Activated CD8-positive, alpha-beta memory T cell treated with anti-CD3 and anti-CD28 coated beads for 36 hours (primary cell): ENCODE results near the gene DMXL2. TPM values are rescaled to one million over a fixed set of nuclear protein-coding genes. Genes with fewer than 3 reads are reported as not detected.
"Not testable (repeated sequence)": the region's sequence is repeated elsewhere in the genome, so short reads cannot be mapped to it uniquely, and the experiment has no call there.

ENCODE experiments used
- CTCF ChIA-PET: fragments of 350-600 bp; sonication (Branson Sonifier 250); formaldehyde crosslinking; loops from one replicate; lab custom pipeline; 2021; ENCODE audit warnings: antibody characterized with exemption; lab: Charles Lee
- POLR2A ChIA-PET: fragments of 350-600 bp; sonication (Branson Sonifier 250); formaldehyde crosslinking; loops from one replicate; lab custom pipeline; 2021; ENCODE audit warnings: antibody characterized with exemption; lab: Charles Lee
- total RNA-seq, 2 experiments: library from RNA; stranded (reverse); gene quantifications; one replicate each; pipeline ENCODE4 v1.2.3, GENCODE V29; 2021

DMXL2 gene
- total RNA-seq, 2 experiments from 2014 or later = 5.2 to 6.3 TPM

DNA sequence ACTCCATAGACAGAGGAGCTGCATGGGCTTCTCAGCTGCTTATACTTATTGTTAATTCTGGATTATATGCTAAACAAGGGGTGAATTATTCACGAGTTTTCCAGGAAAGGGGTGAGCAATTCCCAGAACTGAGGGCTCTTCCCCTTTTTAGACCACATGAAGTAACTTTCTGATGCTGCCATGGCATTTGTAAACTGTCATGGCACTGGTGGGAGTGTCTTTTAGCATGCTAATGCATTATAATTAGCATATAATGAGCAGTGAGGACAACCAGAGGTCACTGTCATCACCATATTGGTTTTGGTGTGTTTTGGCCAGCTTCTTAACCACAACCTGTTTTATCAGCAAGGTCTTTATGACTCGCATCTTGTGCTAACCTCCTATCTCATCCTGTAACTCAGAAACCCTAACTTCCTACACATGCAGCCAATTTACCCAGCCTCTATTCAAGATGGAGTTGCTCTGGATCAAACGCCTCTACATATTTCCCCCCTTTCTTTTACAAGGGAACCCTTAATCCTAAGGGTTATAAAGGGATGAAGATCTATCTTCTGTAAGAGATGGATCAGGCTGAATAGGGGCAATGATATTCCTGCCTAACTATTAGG is 12.1 kb upstream of the DMXL2 start:
- CTCF ChIA-PET = no interaction called here
- POLR2A ChIA-PET = no interaction called here

DNA sequence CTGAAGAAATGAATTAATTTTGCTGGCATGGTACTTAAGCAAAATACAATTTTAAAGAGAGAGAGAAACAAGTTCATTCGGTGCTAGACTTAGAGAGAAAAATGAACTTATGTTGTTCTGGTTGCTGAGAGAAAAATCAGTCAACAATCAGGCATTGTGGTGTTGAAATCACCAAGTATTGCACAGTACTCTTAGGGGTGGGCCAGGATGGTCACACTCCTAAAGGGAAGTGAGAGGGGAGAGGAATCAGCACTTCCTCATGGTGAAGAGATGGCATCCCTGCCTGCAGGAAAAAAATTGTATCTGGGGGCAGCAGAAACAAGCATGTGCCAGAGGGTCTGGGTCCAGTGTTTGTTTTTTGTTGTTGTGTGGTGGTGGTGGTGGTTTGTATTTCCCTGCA is 7.0 kb upstream of the DMXL2 start:
- POLR2A ChIA-PET = no interaction called here
- CTCF ChIA-PET = no interaction called here

DNA sequence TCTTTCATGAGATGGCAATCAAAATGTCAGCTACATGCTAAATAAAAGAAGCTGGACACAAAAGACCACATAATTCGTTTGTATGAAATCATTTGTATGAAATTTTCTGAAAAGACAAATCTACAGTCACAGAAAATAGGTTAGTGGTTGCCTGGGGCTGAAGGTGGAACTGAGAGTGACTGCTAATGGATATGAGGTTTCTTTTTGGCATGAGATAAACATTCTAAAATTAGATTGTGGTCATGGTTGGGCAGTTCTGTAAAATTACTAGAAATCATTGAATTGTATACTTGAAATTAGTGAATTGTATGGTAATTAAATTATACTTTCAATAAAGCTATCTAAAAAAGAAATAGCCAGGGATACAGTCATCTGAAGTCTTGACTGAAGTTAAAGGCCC is 2.7 kb upstream of the DMXL2 start:
- ChIA-PET POLR2A (no interaction called here), CTCF (no interaction called here)

DNA sequence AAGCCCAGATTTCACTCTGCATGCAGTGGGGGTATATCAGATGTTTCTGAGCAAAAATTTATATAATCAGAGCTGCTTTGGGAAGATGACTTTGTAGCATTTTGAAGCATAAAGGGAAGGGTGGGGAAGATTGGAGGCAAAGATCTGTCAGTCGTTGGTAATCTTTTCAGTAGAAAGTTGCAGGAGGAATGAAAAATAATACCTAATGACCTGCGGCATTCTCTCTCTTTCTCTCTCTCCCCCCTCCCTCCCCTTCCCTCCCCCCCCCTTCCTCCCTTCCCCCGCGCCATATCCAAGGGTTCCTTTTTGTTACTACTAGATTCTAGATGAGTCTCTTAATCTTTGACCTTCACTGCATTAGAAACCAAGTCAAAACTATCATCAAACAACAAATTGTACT is 1.5 kb upstream of the DMXL2 start:
- CTCF ChIA-PET = no interaction called here
- POLR2A ChIA-PET = no interaction called here

DNA sequence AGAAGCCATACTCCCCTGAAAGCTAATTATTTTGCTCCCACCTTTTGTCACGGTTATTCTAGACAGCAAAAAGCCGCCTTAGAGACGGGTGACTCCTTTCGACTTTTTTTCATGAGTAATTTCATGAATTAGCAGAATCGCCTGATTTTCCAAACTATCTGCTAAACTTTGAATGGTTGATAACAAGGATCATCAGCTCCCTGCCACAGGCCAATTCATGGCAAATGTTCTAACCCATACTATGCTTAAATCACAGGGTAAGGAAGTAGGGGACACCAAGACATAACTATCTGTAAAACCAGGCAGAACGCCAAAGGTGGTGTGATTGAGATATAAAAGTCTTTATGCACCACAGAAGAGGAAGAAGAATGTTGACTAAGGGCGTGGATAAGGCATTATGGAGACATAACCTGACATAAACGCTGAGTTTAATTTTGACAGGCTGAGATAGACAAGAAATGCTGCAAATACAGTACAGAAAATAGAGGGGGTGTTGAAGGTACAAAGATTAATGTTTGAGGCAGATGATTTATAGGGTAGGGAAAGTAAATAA is 891 bp upstream of the DMXL2 start:
- POLR2A ChIA-PET = no interaction called here

DNA sequence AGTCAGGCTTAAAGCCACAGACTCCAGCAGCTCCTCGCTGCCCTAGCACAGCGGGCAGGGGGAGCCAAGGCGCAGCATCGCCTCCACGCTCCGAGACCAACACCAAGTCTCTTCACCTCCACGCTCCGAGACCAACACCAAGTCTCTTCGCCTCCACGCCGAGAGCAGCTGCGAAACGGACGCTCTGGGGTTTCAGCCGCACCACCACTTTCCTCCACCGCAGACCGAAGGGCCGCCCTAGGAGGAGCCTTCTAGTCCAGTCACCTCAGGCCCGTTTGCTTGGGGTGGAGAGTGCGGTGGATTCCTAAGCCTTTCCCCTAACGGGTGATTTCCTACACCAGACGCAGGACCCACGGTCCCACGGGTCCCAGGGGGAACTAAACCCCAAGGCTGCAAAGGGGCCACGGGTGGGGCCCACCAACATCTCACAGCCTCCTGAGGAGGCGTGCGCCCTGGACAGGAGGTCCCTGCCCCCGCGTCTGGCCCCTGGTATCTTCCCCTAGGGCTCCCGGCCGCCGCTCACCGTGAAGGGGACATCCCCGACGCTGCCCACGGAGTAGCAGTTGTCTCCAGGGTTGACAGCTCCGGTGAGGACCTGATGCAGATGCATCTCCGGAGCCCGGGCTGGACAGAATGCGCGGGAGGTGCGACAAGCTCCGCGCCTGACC is 501 bp downstream of the DMXL2 start:
- CTCF ChIA-PET = interaction anchor here (1.0 kb wide), 1 partner anchor 153 kb away, joined by 4 read pairs; no protein-coding TSS in a partner anchor
- POLR2A ChIA-PET = interaction anchor here (0.5 to 1.3 kb wide), 2 partner anchors 110 to 392 kb away, joined by 3 to 4 read pairs; no protein-coding TSS in a partner anchor

More for the DNA sequence above, 891 bp upstream of the DMXL2 start:
- CTCF ChIA-PET = interaction anchor here (1.3 kb wide), 1 partner anchor 125 kb away, joined by 3 read pairs; no protein-coding TSS in a partner anchor

DNA sequence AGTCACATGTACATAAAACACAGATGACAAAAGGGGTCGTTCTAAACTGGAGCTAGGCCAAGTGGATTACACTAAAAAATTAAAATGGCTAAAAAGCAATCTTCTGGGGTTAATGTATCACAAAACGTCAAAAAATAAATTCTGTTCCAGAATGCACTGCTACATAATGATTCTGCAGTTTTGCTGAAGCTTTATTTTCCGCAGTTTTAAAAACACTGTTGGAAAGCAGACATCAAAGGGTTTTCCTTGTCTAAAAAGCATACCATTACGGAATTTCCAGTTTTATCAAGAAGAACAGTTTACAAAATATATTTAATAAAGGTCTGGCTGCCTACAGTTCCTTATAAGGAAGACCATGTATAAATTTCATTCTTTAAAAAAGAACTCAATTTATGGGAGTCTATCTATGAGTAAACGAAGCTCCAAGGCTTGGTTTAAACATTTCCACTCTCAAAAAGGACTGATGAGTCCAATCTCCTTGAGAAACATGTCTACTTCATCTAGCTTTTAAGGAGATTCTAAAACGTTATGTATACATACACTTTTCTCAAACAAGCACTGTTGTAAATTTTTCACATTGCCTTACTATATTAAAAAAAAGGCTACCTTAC is 1.3 kb downstream of the DMXL2 start:
- ChIA-PET CTCF (interaction anchor here (1.0 kb wide), 1 partner anchor 154 kb away, joined by 4 read pairs; no protein-coding TSS in a partner anchor), POLR2A (no interaction called here)

DNA sequence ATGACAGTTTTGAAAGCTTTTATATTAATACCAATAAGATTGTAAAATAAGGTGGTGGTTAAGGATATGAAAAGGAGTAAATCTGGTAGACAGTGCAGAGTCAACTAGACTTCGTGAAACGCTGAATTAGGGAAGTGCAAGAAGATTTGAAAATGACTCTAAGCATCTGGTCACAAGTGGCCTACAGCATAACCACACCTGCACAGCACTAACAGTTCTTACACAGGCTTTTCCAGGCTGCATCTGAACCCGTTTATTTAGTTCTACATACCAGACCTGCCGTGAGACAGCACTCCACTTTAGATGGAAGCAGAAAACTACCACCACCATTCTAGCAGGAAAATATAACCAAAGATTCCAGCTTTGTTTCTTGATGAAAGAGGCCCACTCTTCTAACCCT is 1.9 kb downstream of the DMXL2 start:
- POLR2A ChIA-PET = no interaction called here
- CTCF ChIA-PET = no interaction called here

DNA sequence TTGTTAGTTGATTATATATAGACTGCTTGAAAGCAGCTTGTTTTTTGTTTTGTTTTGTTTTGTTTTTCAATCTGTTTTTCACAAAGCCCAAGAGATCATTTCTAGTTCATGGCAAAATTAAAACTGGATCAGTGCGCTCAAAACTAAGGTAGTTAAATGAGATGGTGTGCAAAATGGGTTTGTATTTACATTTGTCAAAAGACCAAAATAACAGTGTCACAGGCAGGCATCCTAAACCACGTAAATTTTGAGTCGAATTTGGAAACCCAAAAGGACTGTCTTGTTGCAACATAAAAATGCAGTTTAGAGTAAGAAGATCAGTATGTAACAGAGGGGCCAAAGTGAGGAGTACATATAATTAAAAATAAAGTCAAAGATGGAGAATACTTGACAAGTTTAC is 2.4 kb downstream of the DMXL2 start:
- POLR2A ChIA-PET = no interaction called here
- CTCF ChIA-PET = no interaction called here

DNA sequence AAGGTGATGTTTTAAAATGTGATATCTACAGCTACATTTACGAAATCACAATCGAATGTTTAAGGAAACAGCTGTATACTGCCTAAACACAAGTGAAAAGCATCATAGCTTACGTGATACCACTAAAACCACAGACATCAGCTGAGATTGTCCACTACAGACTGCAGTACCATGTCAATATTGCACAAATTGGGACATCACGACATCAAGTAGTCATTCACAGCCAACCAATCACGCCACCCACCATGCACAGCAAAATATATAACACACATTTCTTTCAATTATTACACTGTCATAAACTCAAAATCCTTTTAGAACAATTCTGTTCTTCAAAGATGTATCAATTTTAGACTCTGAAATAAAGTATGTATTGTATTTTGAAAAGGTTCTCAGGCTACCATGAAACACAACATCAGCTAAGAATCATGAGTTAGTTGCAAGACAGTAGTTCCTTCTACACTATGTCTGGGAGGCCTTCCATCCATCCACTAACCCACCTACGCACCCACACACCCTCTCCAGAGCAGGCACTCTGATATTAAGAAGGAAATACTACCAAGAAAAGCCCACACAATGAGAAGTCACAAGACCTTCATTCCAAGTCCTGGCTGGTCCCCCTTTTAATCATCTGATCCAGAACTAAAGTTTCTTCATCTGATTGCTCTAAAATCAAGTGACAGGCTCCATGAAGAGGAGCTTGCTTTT is 3.1 kb downstream of the DMXL2 start:
- POLR2A ChIA-PET = no interaction called here
- CTCF ChIA-PET = interaction anchor here (1.1 kb wide), 1 partner anchor 157 kb away, joined by 3 read pairs; no protein-coding TSS in a partner anchor

DNA sequence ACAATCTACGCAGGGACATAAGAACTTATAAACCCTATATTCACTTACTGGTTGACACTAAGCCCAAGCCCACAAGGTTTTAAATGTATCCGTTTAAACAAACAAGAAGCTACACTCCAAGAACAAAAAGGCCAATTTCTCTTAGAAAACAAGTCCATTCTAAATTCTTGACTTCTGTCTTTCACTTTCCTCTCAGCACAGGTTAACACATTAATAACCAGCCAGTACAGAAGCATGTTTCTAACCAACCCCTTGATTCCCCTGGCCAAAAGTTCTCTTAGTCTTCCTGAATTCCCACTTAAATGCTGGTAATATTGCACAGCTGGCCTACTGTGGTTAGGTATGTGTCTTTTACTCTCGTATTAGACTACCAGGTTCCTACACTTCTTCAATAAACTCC is 4.7 kb downstream of the DMXL2 start:
- POLR2A ChIA-PET = no interaction called here
- CTCF ChIA-PET = no interaction called here

DNA sequence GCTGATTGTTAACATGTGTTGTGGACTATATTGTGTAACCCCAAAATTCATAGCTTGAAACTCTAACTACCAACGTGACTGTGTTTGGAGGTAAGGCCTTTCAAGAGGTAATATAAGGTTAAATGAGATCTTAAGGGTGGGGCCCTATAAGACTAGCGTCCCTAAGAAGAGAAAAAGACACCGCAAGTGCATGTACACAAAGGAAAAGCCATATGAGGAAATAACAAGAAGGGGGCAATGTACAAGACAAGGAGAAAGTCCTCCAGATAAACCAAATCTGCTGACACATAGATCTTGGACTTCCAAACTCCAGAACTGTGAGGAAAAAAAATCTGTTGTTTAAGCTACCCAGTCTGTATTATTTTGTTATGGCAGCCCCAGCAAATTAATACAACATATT is 8.6 kb downstream of the DMXL2 start:
- ChIA-PET CTCF (no interaction called here), POLR2A (no interaction called here)

DNA sequence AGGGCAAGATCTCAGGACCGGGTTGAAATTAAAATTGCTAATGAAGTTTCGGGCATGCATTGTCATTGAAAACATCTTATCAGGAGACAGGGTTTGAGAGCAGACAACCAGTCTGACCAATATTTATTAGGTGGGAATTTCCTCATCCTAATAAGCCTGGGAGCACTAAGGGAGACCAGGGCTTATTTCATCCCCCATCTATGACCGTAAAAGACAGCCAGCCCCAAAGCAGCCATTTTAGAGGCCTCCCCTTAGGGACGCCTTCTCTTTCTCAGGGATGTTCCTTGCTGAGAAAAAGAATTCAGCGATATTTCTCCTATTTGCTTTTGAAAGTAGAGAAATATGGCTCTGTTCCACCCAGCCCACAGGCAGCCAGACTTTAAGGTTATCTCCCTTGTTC is 9.9 kb downstream of the DMXL2 start:
- CTCF ChIA-PET, POLR2A ChIA-PET: not testable (repeated sequence)

DNA sequence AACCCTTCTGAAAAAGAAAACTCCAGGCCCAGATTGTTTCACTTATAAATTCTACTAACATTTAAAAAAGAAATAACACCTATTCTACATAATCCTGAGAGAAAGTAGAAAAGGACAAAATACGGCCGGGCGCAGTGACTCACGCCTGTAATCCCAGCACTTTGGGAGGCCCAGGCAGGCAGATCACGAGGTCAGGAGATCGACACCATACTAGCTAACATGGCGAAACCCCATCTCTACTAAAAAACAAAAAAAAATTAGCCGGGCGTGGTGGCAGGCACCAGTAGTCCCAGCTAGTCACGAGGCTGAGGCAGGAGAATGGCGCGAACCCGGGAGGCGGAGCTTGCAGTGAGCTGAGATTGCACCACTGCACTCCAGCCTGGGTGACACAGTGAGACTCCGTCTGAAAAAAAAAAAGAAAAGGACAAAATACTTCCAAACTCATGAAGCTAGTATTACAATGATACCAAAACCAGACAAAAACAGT is 19.1 kb downstream of the DMXL2 start:
- CTCF ChIA-PET, POLR2A ChIA-PET: not testable (repeated sequence)

DNA sequence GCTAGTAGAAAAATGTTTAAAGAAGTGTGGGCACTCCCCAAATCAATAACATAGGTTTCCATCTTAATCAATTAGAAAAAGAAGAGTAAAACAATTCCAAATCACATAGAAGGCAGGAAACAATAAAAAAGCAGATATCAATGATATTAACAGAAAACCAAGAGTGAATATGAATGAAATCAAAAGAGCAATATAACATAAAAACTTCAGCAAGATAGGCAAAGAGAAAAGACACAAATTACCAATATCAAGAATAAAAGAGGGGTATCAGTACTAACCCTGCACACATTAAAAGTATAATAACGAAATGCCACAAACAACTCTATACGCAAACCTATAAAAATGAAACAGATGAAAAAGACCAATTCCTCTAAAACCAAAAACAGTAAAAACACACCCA is 19.6 kb downstream of the DMXL2 start:
- POLR2A ChIA-PET = no interaction called here

DNA sequence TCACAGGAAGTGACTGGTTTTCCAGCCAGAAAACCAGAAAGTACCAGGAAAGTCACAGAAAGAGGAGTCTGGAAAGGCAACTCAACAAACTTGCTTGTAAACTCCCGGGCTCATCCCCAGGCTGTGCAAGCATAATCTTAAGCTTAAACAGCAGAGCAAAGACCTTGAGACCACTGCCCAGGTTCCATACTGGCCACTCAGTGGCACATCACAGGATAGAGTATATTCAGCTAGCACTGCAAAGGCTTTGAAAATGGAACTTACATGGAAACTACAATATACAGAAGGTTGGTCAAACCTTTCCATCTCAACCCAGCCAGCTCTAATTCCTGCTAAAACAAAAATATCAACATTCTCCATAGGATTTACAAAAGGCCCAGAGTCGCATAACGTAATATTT is 20.1 kb downstream of the DMXL2 start:
- ChIA-PET CTCF (no interaction called here), POLR2A (no interaction called here)

More for the DNA sequence above, 19.6 kb downstream of the DMXL2 start:
- CTCF ChIA-PET = no interaction called here

DNA sequence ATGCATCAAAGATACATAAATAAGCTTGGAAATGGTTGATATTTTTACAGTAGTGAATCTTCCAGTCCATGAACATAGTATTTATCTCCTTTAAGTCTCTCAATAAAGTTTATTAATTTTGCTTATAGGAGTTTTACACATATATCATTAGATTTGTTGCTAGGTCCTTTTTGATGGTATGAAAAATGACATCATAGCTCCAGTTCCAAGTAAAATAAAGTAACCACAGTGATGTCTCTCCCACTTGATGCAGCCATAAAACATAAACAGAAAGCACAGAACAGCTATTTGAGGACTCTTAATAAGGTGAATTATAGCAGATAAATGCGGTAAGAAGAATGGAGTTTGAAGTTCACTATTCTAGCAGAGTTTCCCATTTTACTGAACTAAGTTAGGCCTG is 20.8 kb downstream of the DMXL2 start:
- CTCF ChIA-PET = no interaction called here
- POLR2A ChIA-PET = no interaction called here

DNA sequence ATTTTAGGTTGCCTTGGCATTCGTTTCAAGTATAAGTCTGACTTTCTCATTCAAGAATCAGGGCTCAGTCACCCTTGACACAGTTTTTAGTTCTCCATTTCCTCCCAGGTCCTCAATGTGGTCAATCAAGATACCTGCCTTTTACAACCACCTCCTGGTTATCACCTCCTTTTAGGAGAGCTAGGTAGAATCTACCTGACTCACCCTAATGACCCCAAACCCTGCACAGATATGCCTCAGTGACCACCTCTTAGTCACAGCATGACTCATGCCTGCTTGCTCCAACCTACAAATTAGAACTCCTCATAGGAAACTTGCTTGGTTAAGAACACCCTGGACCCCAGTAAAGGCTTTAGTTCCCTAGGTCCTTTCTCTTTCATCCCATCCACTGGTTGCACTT is 22.5 kb downstream of the DMXL2 start:
- ChIA-PET POLR2A (no interaction called here), CTCF (no interaction called here)

DNA sequence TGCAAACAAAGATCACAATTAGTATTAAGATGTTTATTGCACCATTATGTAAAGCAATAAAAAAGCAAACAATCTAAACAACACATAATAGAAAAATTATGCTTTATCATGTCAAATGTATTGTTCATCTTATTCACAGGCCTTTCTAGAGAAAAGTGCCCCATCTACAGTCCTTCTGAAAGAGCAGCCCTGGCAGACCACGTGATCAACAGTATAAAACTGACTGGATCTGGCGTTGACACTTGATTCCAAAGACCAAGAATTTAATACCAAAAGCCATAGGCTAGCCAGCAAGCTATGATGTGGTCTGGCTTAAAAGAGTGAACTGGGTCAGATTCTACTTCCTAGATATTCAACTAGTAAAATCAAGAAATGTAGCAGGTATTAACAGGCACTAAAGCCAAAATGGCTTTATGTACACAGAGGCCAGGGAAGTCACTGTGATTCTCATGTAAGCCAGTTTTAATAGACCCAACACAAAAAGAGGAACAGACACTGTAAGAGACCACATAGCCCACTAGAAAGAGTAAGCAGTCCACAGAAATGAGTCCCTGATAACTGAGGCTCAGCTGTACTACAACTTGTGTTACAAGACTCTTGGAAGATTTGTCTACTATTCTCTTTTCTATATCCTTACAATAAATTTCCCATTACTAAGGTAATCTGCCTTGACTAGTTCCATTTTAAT is 32.5 kb downstream of the DMXL2 start:
- ChIA-PET CTCF (no interaction called here), POLR2A (no interaction called here)
